Left lung (tissue), 10 donors: ENCODE results near the gene LRRC17. TPM values are rescaled to one million over a fixed set of nuclear protein-coding genes. Genes with fewer than 3 reads are reported as not detected.

Experiments used
- ATAC-seq: fragments of 200-7000 bp; cut with Tn5 transposase; one replicate; pipeline ENCODE4 v1.9.1; 2020; ENCODE audit warnings: moderate library complexity
- DNase-seq, 4 donors: peaks; one replicate each; pipeline ENCODE4 v3.0.0-alpha.2; 2013 to 2020
- H3K27ac ChIP-seq, 2 donors: fragments of 200-600 bp; sonication (generic) in 1 of 2; one replicate each; pipeline versions ENCODE4 v1.5.0 to v1.8.0; 2020 to 2021
- H3K27me3 ChIP-seq, 2 donors: fragments of 200-600 bp; sonication (generic) in 1 of 2; one replicate each; pipeline versions ENCODE4 v1.5.0 to v1.8.0; 2020 to 2021
- H3K36me3 ChIP-seq, 2 donors: fragments of 200-600 bp; sonication (generic) in 1 of 2; one replicate each; pipeline versions ENCODE4 v1.5.0 to v1.8.0; 2020 to 2021
- H3K4me1 ChIP-seq, 2 donors: fragments of 200-600 bp; one replicate each; pipeline ENCODE4 v1.8.0; 2021
- H3K4me3 ChIP-seq, 2 donors: fragments of 200-600 bp; sonication (generic) in 1 of 2; one replicate each; pipeline versions ENCODE4 v1.5.0 to v1.8.0; 2020 to 2021; ENCODE audit warnings: mild to moderate bottlenecking in 1 of 2
- H3K9me3 ChIP-seq, 2 donors: fragments of 200-600 bp; sonication (generic) in 1 of 2; one replicate each; pipeline versions ENCODE4 v1.5.0 to v1.8.0; 2020 to 2021
- intact Hi-C, 2 donors: fragments of 100-400 bp; cut with DNase I; formaldehyde crosslinking; loops; one replicate each; pipeline versions ENCODE4 v1.11.2 to v1.14.2; 2022
- polyA plus RNA-seq, 6 donors: library from polyadenylated mRNA; unstranded; fragments of 120-200 nt; gene quantifications; one replicate each; pipeline ENCODE4 v1.2.1, GENCODE V29; 2013; ENCODE audit not compliant: insufficient read length in 6 of 6
- total RNA-seq, 2 donors: library from RNA; stranded (reverse); fragmentation: NEBNext Ultra II Directional; extraction: Animal tissue kit (Norgen Biotek cat#: 25700); gene quantifications; one replicate each; pipeline ENCODE4 v1.2.1, GENCODE V29; 2021
- TF ChIP-seq, protein P1 (sequence below), 2 donors: fragments of 200-600 bp; sonication (generic) in 1 of 2; IDR thresholded peaks; one replicate each; pipeline versions ENCODE4 v1.5.0 to v1.8.0; 2021; ENCODE audit warnings: antibody characterized with exemption in 2 of 2
- donor health status: DM: no; HTN: yes; CAD: no.
- donor health status: DM: no; HTN: no; CAD: no.

The LRRC17 gene
- total and polyA plus RNA-seq, 8 donors, result 8.7 to 252 (median 216) TPM

DNA sequence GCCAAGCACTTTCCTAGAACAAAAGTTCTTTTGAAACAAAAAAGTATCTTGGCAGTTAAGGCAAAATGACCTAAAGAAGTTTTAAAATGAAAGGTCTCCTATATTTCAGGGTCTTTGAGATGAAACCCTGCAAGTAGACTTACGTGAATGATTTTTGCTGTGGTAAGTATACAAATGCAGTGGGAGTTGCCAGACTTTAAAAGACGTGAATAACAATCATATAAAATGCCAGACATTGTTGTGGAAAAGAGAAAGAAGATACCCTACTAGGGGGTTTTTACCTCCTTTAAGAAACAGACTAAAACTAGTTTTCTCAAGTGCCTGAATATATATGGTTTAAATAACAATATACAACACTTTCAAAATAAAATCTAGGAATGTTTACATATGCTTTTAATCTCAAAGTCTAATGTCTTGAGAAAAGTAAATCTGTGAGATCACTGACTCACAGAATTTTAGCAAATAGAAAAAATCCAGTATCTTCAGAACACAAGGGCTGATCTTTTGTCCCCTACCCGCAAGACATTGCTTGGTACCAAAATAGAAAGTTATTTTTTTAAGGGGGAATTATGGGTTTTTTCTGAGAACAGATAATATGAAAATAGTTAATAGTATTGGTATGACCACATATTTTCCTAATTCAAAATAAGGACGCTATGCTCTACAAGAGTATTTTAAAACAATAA lies 29.5 kb downstream of the LRRC17 start:
- Histone ChIP-seq H3K27ac (no peak overlapping the region), H3K27me3 (no peaks in the 10 kb centered on the region), H3K36me3 (no peaks in the 10 kb centered on the region), H3K9me3 (no peaks in the 10 kb centered on the region), H3K4me3 (no peak overlapping the region), H3K4me1 (peaks cover 0 to 3% of the 10 kb centered on the region in 2 donors)
- ATAC-seq (no peak), DNase-seq (no peak)
- intact Hi-C loops, result no loop called here
- TF ChIP-seq, protein P1, sequence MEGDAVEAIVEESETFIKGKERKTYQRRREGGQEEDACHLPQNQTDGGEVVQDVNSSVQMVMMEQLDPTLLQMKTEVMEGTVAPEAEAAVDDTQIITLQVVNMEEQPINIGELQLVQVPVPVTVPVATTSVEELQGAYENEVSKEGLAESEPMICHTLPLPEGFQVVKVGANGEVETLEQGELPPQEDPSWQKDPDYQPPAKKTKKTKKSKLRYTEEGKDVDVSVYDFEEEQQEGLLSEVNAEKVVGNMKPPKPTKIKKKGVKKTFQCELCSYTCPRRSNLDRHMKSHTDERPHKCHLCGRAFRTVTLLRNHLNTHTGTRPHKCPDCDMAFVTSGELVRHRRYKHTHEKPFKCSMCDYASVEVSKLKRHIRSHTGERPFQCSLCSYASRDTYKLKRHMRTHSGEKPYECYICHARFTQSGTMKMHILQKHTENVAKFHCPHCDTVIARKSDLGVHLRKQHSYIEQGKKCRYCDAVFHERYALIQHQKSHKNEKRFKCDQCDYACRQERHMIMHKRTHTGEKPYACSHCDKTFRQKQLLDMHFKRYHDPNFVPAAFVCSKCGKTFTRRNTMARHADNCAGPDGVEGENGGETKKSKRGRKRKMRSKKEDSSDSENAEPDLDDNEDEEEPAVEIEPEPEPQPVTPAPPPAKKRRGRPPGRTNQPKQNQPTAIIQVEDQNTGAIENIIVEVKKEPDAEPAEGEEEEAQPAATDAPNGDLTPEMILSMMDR (IDR thresholded peaks at IDR 0.05), result no peak

- ATAC-seq (no peak), DNase-seq (no peak)
- Histone ChIP-seq H3K27ac (no peak overlapping the region), H3K4me3 (no peak overlapping the region), H3K9me3 (no peaks in the 10 kb centered on the region), H3K27me3 (no peaks in the 10 kb centered on the region), H3K4me1 (peaks cover 0 to under 1% of the 10 kb centered on the region in 2 donors), H3K36me3 (no peaks in the 10 kb centered on the region)
- intact Hi-C loops, result no loop called here
- TF ChIP-seq, protein P1 (IDR thresholded peaks at IDR 0.05), result no peak
Observed at GRCh38 chr7:102942868-102943267, 30.1 kb downstream of the LRRC17 start.

- Histone ChIP-seq H3K27me3 (no peaks in the 10 kb centered on the region), H3K4me3 (no peak overlapping the region), H3K27ac (no peak overlapping the region), H3K4me1 (no peaks in the 10 kb centered on the region), H3K9me3 (no peaks in the 10 kb centered on the region), H3K36me3 (no peaks in the 10 kb centered on the region)
- intact Hi-C loops, result no loop called here
- ATAC-seq (no peak), DNase-seq (no peak)
- TF ChIP-seq, protein P1 (IDR thresholded peaks at IDR 0.05), result no peak
Observed at GRCh38 chr7:102943423-102944169, 30.8 kb downstream of the LRRC17 start.

- intact Hi-C loops, result no loop called here
- DNase-seq, result no peak
- no peaks in the 10 kb centered on the region for H3K4me1 ChIP-seq
- TF ChIP-seq, protein P1 (IDR thresholded peaks at IDR 0.05), result no peak
- no peaks in the 10 kb centered on the region for H3K36me3 ChIP-seq
- H3K27me3 ChIP-seq, result no peaks in the 10 kb centered on the region
- H3K4me3 ChIP-seq, result no peak overlapping the region
- no peaks in the 10 kb centered on the region for H3K9me3 ChIP-seq
- ATAC-seq, result no peak
- H3K27ac ChIP-seq, result no peak overlapping the region
Observed at GRCh38 chr7:102944241-102944640, 31.4 kb downstream of the LRRC17 start.

DNA sequence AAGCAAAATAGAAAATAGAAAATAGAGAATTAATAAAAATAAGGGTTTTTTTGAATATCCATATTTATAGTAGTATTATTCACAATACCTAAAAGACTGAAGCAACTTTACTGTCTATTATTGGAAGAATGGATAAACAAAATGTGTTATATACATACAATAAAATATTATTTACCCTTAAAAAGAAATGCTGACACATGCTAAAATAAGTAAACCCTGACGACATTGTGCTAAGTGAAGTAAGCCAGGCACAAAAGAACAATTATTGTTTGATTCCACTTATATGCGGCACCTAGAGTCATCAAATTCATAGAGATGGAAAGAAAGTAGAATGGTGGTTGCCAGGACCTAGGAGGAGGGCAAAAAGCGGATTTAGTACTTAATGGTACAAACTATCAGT lies 39.0 kb downstream of the LRRC17 start:
- Histone ChIP-seq H3K4me3 (no peak overlapping the region), H3K27me3 (no peaks in the 10 kb centered on the region), H3K27ac (no peak overlapping the region), H3K9me3 (peaks cover 0 to 17% of the 10 kb centered on the region in 2 donors), H3K4me1 (no peaks in the 10 kb centered on the region), H3K36me3 (no peaks in the 10 kb centered on the region)
- TF ChIP-seq, protein P1 (IDR thresholded peaks at IDR 0.05), result no peak
- intact Hi-C loops, result no loop called here
- no peak for DNase-seq
- no peak for ATAC-seq
